ENCODE results near the gene PRKAG2.

DNA sequence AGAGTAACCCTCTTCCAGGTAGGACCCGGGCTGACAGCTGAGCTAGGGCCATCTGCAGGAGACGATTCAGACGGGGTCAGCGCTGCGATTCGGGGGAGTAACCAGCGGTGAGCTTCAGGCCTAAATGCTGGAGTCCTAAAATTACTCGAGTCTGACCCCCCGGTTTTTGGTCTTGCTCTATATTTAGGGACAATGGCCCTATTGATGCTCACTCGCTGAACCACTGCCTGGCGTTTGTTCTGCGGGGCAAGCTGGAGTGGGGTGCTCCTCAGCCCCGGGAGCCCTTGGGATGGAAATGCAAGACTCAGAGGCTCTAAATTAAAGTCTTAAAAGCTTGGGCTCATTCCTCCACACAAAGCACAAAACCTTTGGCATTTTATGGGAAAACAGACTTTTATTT, 120.0 kb downstream of the PRKAG2 start:
- no peak for TF ChIP-seq CTCF (IDR thresholded peaks at IDR 0.05)
- TF ChIP-seq POLR2A (IDR thresholded peaks at IDR 0.05) = no peak

Data from lower leg skin (tissue), 3 donors.